Breast epithelium (tissue), 4 donors: ENCODE data around the gene ERC1. TPM values are rescaled to one million over a fixed set of nuclear protein-coding genes. Genes with fewer than 3 reads are reported as not detected.

Source experiments
- DNase-seq, 2 donors: peaks; one replicate each; pipeline ENCODE4 v3.0.0-alpha.2; 2019; ENCODE audit warnings: low spot score in 2 of 2
- H3K27ac ChIP-seq, 2 donors: fragments of 200-600 bp; sonication (generic) in 1 of 2; one replicate each; pipeline ENCODE4 v1.5.1; 2016 to 2019; ENCODE audit warnings: mild to moderate bottlenecking in 1 of 2
- H3K27me3 ChIP-seq, 2 donors: fragments of 200-600 bp; sonication (generic) in 1 of 2; one replicate each; pipeline versions ENCODE4 v1.5.1 to v1.6.0; 2017 to 2019; ENCODE audit warnings: control low read depth in 1 of 2, mild to moderate bottlenecking in 1 of 2
- H3K36me3 ChIP-seq: fragments of 200-600 bp; one replicate; pipeline ENCODE4 v1.5.1; 2019
- H3K4me1 ChIP-seq, 2 donors: fragments of 200-600 bp; sonication (generic); one replicate each; pipeline ENCODE4 v1.5.1; 2016 to 2019; ENCODE audit warnings: control low read depth in 1 of 2
- H3K4me3 ChIP-seq, 3 donors: fragments of 200-600 bp; sonication (generic); 1 replicate in 2 of 3; 2 replicates in 1 of 3; pipeline ENCODE4 v1.5.1; 2016 to 2019; ENCODE audit warnings: mild to moderate bottlenecking in 3 of 3, moderate library complexity in 2 of 3
- H3K9me3 ChIP-seq, 2 donors: fragments of 200-600 bp; sonication (generic) in 1 of 2; one replicate each; pipeline ENCODE4 v1.5.1; 2016 to 2019; ENCODE audit warnings: control low read depth in 1 of 2
- CTCF ChIP-seq, 3 donors: fragments of 450-650 bp; IDR thresholded peaks; one replicate each; pipeline ENCODE4 v1.5.1; 2016 to 2017; ENCODE audit warnings: antibody characterized with exemption in 3 of 3, mild to moderate bottlenecking in 3 of 3, moderate library complexity in 3 of 3
- POLR2A ChIP-seq: fragments of 450-650 bp; IDR thresholded peaks from one replicate; pipeline ENCODE4 v1.6.1; 2016; ENCODE audit warnings: antibody characterized with exemption, mild to moderate bottlenecking, moderate library complexity
- POLR2AphosphoS5 ChIP-seq, 3 donors: sonication (generic); formaldehyde crosslinking; IDR thresholded peaks; one replicate each; pipeline ENCODE4 v1.6.1; 2017; ENCODE audit warnings: antibody characterized with exemption in 3 of 3
- intact Hi-C: fragments of 100-400 bp; cut with DNase I; formaldehyde crosslinking; loops from one replicate; pipeline ENCODE4 v1.15.1; 2023; ENCODE audit warnings: low total_unique reads
- total RNA-seq, 3 donors: library from RNA; depleted of rRNA; stranded (reverse); fragments of >200 nt; gene quantifications; one replicate each; pipeline ENCODE4 v1.1.0, GENCODE V29; 2016

The ERC1 gene
- total RNA-seq, 3 donors from 2014 or later: 47.4 to 63.4 (median 52.8) TPM

- Histone ChIP-seq H3K27me3 (no peaks in the 10 kb centered on the region), H3K4me1 (no peaks in the 10 kb centered on the region), H3K27ac (peak overlapping the region; percentile 4 to 74), H3K9me3 (peaks cover 5 to 7% of the 10 kb centered on the region in 2 donors), H3K36me3 (no peaks in the 10 kb centered on the region), H3K4me3 (peak overlapping the region in 1 of 3 donors; percentile 61)
- intact Hi-C loops: no loop called here
- peak in 1 of 2 donors; percentile 49 for DNase-seq
- TF ChIP-seq POLR2AphosphoS5 (IDR thresholded peaks at IDR 0.05) (no peak), POLR2A (no peak), CTCF (IDR thresholded peaks at IDR 0.05) (no peak)
These were observed 528.6 kb downstream of the ERC1 start for GRCh38 chr12:1519642-1520041.

GRCh38 chr12:1523046-1523445, 532.0 kb downstream of the ERC1 start:
- Histone ChIP-seq H3K4me1 (no peaks in the 10 kb centered on the region), H3K27me3 (no peaks in the 10 kb centered on the region)
- intact Hi-C loops: no loop called here

GRCh38 chr12:1523558-1524050, 532.6 kb downstream of the ERC1 start:
- intact Hi-C loops: no loop called here

More at GRCh38 chr12:1523046-1523445, 532.0 kb downstream of the ERC1 start:
- H3K9me3 ChIP-seq: no peaks in the 10 kb centered on the region
- DNase-seq: peak in 1 of 2 donors; percentile 25
- TF ChIP-seq POLR2A (no peak), POLR2AphosphoS5 (IDR thresholded peaks at IDR 0.05) (no peak), CTCF (IDR thresholded peaks at IDR 0.05) (no peak)
- no peak overlapping the region for H3K4me3 ChIP-seq
- no peak overlapping the region for H3K27ac ChIP-seq
- no peaks in the 10 kb centered on the region for H3K36me3 ChIP-seq

GRCh38 chr12:1525858-1526257, 534.8 kb downstream of the ERC1 start:
- no peaks in the 10 kb centered on the region for H3K36me3 ChIP-seq
- intact Hi-C loops: no loop called here
- no peaks in the 10 kb centered on the region for H3K9me3 ChIP-seq
- no peak overlapping the region for H3K27ac ChIP-seq
- H3K27me3 ChIP-seq: peaks cover 5 to 9% of the 10 kb centered on the region in 2 donors
- peaks cover 0 to 8% of the 10 kb centered on the region in 2 donors for H3K4me1 ChIP-seq
- no peak for TF ChIP-seq CTCF (IDR thresholded peaks at IDR 0.05)
- TF ChIP-seq POLR2A: no peak
- TF ChIP-seq POLR2AphosphoS5 (IDR thresholded peaks at IDR 0.05): no peak
- H3K4me3 ChIP-seq: no peak overlapping the region
- DNase-seq: no peak

More at GRCh38 chr12:1523558-1524050, 532.6 kb downstream of the ERC1 start:
- Histone ChIP-seq H3K4me3 (no peak overlapping the region), H3K9me3 (no peaks in the 10 kb centered on the region), H3K4me1 (no peaks in the 10 kb centered on the region), H3K27ac (no peak overlapping the region), H3K36me3 (no peaks in the 10 kb centered on the region), H3K27me3 (no peaks in the 10 kb centered on the region)
- DNase-seq: peak in 1 of 2 donors; percentile 15
- no peak for TF ChIP-seq POLR2A
- TF ChIP-seq POLR2AphosphoS5 (IDR thresholded peaks at IDR 0.05): no peak
- TF ChIP-seq CTCF (IDR thresholded peaks at IDR 0.05): no peak

GRCh38 chr12:1527789-1528188, 536.8 kb downstream of the ERC1 start:
- Histone ChIP-seq H3K27ac (no peak overlapping the region), H3K4me3 (no peak overlapping the region), H3K36me3 (no peaks in the 10 kb centered on the region), H3K4me1 (peaks cover 0 to 8% of the 10 kb centered on the region in 2 donors), H3K27me3 (peaks cover 9 to 20% of the 10 kb centered on the region in 2 donors), H3K9me3 (no peaks in the 10 kb centered on the region)
- peak in 1 of 2 donors; percentile 27 for DNase-seq
- intact Hi-C loops: no loop called here
- TF ChIP-seq CTCF (IDR thresholded peaks at IDR 0.05) (no peak), POLR2AphosphoS5 (IDR thresholded peaks at IDR 0.05) (no peak), POLR2A (no peak)
